ENCODE measurements around the gene HSH2D.

DNA sequence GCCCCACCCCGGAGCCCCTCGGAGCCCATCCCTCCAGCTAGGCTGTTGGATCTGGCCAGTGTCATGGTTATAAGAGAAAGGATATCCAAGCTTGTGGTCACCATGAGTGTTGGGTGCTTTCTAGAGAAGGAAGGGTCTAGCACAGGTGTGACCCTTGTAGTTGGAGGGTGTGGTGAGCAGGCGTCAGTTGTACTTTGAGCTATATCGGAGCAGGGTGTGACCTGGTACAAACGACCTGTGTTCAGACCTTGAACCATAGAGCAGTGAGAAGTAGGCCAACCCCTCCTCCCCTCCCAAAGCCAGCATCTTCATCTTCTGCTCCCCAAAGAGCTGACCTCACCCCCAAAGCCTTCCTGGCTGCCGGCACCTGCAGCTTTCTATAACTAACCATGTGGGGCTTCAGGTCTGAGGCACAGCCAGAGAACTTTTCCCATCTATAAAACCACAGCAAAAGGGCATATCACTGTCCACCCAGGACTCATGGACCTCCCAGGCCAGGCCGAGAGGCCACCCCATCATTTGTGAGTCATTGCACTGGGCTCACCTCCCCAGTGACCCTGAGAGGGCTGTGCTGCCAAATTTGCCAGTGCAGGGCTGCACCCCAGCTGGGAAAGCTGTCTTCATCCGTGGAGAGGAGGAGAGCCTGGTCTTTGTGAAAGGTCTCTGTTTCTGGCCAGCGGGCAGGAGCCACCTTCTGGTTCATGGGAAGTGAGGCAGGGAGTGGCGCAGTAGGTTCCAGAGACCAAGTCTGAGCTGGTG lies 17.6 kb upstream of the HSH2D start:
- TF ChIP-seq GATA3 (IDR thresholded peaks at IDR 0.05; ENCODE audit: low read depth, low read length), result no peak
- TF ChIP-seq GATA2 (IDR thresholded peaks at IDR 0.05; ENCODE audit: low read depth, low read length), result no peak

Data from SH-SY5Y (cell line).